GM13977 (cell line): ENCODE data around the gene MAG.
A peak's percentile ranks its signal among the peaks of the same experiment; 100 is the strongest.
"Not testable (repeated sequence)": the region's sequence is repeated elsewhere in the genome, so short reads cannot be mapped to it uniquely, and the experiment has no call there.

Source experiments
- DNase-seq: peaks from one replicate; pipeline ENCODE4 v3.0.0; 2012; ENCODE audit warnings: low spot score
- in situ Hi-C: fragments of 300-500 bp; cut with MboI; formaldehyde crosslinking; loops from one replicate; pipeline ENCODE4 v1.12.0; 2022; ENCODE audit warnings: low sequenced_read_pairs, low pct_unique_long_range_greater_than_20kb, mixed read lengths, inconsistent platforms; ENCODE audit not compliant: unreplicated experiment
- TF ChIP-seq, protein P1 (sequence below): IDR thresholded peaks from 2 replicates; pipeline ENCODE4 v1.5.1; 2012; ENCODE audit warnings: mild to moderate bottlenecking, control low read depth; ENCODE audit not compliant: insufficient read depth; ENCODE audit errors: extremely low read depth, missing control alignments

MAG gene

DNA sequence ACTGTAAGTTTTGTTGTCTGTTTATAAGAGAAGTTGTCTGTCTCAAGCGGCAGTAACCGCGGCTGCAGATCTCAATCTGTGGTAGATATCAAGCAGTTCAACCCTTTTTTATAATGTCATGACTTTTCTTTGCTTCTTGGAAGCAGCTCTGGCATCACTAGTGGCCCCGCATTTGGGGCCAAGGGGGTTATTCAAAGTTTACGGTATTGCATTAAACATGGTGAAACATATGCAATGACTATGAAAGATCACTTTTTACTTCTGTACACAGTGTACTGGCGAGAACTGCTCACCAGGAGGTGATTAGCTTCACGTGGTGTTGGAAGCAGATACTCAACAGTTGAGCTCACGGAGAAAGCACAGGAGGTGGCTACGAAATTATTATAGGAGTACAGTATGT is 61.7 kb downstream of the MAG start:
- TF ChIP-seq, protein P1, sequence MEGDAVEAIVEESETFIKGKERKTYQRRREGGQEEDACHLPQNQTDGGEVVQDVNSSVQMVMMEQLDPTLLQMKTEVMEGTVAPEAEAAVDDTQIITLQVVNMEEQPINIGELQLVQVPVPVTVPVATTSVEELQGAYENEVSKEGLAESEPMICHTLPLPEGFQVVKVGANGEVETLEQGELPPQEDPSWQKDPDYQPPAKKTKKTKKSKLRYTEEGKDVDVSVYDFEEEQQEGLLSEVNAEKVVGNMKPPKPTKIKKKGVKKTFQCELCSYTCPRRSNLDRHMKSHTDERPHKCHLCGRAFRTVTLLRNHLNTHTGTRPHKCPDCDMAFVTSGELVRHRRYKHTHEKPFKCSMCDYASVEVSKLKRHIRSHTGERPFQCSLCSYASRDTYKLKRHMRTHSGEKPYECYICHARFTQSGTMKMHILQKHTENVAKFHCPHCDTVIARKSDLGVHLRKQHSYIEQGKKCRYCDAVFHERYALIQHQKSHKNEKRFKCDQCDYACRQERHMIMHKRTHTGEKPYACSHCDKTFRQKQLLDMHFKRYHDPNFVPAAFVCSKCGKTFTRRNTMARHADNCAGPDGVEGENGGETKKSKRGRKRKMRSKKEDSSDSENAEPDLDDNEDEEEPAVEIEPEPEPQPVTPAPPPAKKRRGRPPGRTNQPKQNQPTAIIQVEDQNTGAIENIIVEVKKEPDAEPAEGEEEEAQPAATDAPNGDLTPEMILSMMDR: no peak
- DNase-seq: peak; percentile 3
- in situ Hi-C loops: no loop called here

DNA sequence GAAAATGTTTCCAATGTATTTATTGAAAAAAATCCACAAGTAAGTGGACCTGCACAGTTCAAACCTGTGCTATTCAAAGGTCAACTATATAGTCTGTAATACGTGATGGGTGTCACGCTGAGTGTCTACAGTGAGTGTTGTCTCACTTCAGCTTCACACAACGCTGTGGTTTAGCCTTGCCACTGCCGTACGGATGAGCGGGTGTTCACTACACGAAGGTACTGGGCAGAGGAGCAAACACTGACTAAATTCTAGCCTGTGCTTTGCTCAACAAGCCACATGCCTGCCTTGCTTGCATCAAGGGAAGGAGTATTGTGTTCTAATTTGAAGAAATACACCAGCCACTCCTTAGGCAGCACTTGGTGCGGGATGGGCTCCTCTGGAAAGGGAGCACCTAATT is 62.9 kb downstream of the MAG start:
- DNase-seq: peak; percentile 28
- TF ChIP-seq, protein P1: no peak
- in situ Hi-C loops: no loop called here

DNA sequence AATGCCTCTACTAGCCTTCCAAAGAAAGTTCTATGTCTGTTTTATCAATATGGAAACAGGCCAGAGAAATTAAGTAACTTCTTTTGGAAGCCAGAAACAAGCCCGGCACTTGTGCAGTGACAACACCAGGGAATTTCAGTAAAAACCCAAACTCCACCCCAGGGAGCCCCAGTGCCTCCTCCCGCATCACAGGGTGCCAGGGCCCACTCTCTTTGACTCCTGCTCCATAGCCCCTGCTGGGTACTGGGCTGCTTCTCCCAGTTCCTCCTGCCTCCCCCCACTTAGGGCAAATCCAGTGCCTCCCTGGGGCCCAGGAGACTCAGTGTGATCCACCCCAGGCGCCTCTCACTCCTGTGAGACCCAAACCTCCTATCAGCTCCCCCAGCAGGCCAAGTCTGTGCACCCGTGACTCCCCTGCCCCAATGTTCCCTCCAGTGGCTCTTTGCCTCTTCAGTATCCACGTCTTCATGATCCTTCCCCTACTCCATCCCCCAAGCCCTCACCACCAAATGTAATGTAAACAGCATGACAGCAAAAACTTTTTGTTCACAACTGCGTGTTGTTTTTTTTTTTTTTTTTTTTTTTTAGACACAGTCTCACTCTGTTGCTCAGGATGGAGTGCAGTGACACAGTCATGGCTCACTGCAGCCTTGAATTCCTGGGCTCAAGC is 64.0 kb downstream of the MAG start:
- in situ Hi-C loops: no loop called here
- DNase-seq: peak; percentile 13
- TF ChIP-seq, protein P1: no peak

GRCh38 chr19:35357867-35358573 is 66.1 kb downstream of the MAG start, which contains the start of gene FFAR3:
TSS of gene FFAR3 (plus strand) at chr19:35358460. CDS start at chr19:35358891, 431 bp downstream.
- DNase-seq: no peak
- TF ChIP-seq, protein P1: no peak
- in situ Hi-C loops: no loop called here

GRCh38 chr19:35358834-35359233 is 66.9 kb downstream of the MAG start:
- DNase-seq, in situ Hi-C loops: not testable (repeated sequence)
- TF ChIP-seq, protein P1: peak; percentile 18

DNA sequence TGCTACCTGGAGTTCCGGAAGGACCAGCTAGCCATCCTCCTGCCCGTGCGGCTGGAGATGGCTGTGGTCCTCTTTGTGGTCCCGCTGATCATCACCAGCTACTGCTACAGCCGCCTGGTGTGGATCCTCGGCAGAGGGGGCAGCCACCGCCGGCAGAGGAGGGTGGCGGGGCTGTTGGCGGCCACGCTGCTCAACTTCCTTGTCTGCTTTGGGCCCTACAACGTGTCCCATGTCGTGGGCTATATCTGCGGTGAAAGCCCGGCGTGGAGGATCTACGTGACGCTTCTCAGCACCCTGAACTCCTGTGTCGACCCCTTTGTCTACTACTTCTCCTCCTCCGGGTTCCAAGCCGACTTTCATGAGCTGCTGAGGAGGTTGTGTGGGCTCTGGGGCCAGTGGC is 67.4 kb downstream of the MAG start:
- in situ Hi-C loops: not testable (repeated sequence)

GRCh38 chr19:35360081-35360480 is 68.1 kb downstream of the MAG start:
- in situ Hi-C loops, DNase-seq: not testable (repeated sequence)

More for the DNA sequence above, 67.4 kb downstream of the MAG start:
- DNase-seq: not testable (repeated sequence)
